Loucy (cell line): ENCODE data around the gene CCDC93.

ENCODE experiments used
- H2AFZ ChIP-seq: fragments of 200-600 bp; sonication (generic); 2 replicates; pipeline ENCODE4 v1.6.0; 2016; ENCODE audit warnings: antibody characterized with exemption, mild to moderate bottlenecking, low read length, moderate library complexity
- H3F3A ChIP-seq: fragments of 200-600 bp; 2 replicates; pipeline ENCODE4 v1.6.0; 2016; ENCODE audit warnings: antibody characterized with exemption, low read depth, mild to moderate bottlenecking
- H3K27me3 ChIP-seq: fragments of 200-600 bp; sonication (generic); 2 replicates; pipeline ENCODE4 v1.6.1; 2014; ENCODE audit warnings: low read length, mild to moderate bottlenecking; ENCODE audit not compliant: insufficient read depth, poor library complexity, severe bottlenecking
- H3K36me3 ChIP-seq: fragments of 200-600 bp; sonication (generic); 2 replicates; pipeline ENCODE4 v1.6.1; 2016; ENCODE audit warnings: low read length; ENCODE audit not compliant: insufficient read depth
- H3K4me1 ChIP-seq: fragments of 200-600 bp; sonication (generic); 2 replicates; pipeline ENCODE4 v1.5.1; 2014; ENCODE audit warnings: low read length, mild to moderate bottlenecking; ENCODE audit not compliant: insufficient read depth, poor library complexity, severe bottlenecking
- H3K4me2 ChIP-seq: fragments of 200-600 bp; sonication (generic); 2 replicates; pipeline ENCODE4 v1.6.0; 2014; ENCODE audit warnings: antibody characterized with exemption, low read length, low read depth, mild to moderate bottlenecking; ENCODE audit not compliant: poor library complexity, severe bottlenecking
- H3K4me3 ChIP-seq: fragments of 200-600 bp; sonication (generic); 2 replicates; pipeline ENCODE4 v1.5.1; 2014; ENCODE audit warnings: low read length, mild to moderate bottlenecking, mixed read lengths; ENCODE audit not compliant: poor library complexity, severe bottlenecking
- H3K79me2 ChIP-seq: fragments of 200-600 bp; sonication (generic); 2 replicates; pipeline ENCODE4 v1.6.1; 2014; ENCODE audit warnings: low read length; ENCODE audit not compliant: insufficient read depth
- H3K9ac ChIP-seq: fragments of 200-600 bp; sonication (generic); 2 replicates; pipeline ENCODE4 v1.6.0; 2014; ENCODE audit warnings: mild to moderate bottlenecking, low read depth, low read length, moderate library complexity; ENCODE audit not compliant: poor library complexity, severe bottlenecking
- H3K9me2 ChIP-seq: fragments of 200-600 bp; sonication (generic); replicated peaks from 2 replicates; pipeline ENCODE4 v1.6.1; 2016; ENCODE audit warnings: low read depth, low read length, mixed read lengths
- H3K9me3 ChIP-seq: fragments of 200-600 bp; sonication (generic); 2 replicates; pipeline ENCODE4 v1.6.1; 2014; ENCODE audit warnings: mild to moderate bottlenecking, antibody characterized with exemption, low read length, low read depth; ENCODE audit not compliant: insufficient read depth
- H4K20me1 ChIP-seq: fragments of 200-600 bp; sonication (generic); 2 replicates; pipeline ENCODE4 v1.6.0; 2014; ENCODE audit warnings: antibody characterized with exemption, low read length, mild to moderate bottlenecking; ENCODE audit not compliant: insufficient read depth, poor library complexity, severe bottlenecking
- EZH2phosphoT487 ChIP-seq: fragments of 200-600 bp; IDR thresholded peaks from 2 replicates; pipeline ENCODE4 v1.6.1; 2018; ENCODE audit warnings: antibody characterized with exemption, mild to moderate bottlenecking, moderate library complexity, borderline replicate concordance
- TF ChIP-seq, protein P1 (sequence below): fragments of 200-600 bp; sonication (generic); conservative IDR thresholded peaks from 2 replicates; pipeline ENCODE4 v1.5.1; 2014; ENCODE audit warnings: mild to moderate bottlenecking, antibody characterized with exemption, low read length

The CCDC93 gene

DNA sequence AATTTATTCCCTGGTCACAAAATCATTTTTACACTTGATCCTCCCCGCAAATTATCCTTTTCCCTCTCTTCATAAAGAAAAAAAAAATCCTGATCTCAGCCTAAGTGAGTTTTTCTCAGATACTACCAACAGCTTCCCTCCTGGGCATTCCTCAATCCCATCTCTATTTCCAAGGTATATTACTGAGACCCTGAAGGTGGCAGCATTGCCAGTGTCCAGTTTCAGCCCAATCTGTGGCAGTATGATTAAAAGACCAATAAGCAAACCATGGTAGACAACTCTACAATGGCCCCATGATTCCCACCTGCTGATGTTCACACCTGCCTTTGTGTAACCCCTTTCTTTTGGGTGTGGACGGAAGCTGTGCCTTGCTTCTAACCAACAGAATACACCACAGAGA, 45.1 kb downstream of the CCDC93 start:
- peaks cover 81% of the 10 kb centered on the region for H3K36me3 ChIP-seq

DNA sequence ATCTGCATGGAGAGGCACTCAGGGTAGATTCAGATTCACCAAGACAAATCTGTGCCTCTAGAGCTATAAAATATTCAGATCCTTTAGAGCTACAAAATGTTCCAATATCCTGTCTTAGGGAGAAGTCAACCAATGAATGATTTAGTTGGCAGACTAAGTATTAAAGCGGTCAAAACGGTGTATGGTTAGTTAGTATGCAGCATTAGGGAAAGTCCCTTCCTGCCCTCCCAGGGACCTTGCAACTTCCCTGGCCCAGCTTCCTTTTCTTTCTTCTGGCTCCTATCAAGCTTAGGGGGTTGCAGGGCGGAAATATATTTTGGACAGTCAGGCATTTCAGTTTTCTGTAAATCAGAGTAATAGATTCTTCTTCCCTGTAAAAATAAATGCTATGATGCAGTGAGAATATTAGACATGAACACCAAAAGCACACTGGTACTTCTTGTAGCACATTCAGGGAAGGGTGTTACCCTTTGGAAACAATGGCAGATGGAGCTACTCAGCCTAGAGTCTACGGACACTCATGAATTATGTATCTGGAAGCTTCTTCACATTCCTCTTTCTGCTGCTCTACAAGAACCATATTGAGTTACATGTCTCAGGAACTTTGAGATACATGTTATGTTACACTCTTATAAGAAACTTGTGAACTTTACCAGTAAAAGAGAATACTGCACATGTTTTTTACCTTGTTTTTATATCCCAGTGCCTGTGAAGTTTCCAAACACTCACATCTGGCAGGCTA, 45.7 kb downstream of the CCDC93 start:
- Histone ChIP-seq H3F3A (no peaks in the 10 kb centered on the region), H4K20me1 (no peaks in the 10 kb centered on the region), H3K4me1 (no peaks in the 10 kb centered on the region), H3K9ac (no peak overlapping the region), H3K9me2 (no peaks in the 10 kb centered on the region), H3K4me3 (no peak overlapping the region), H3K79me2 (no peaks in the 10 kb centered on the region), H3K36me3 (peaks cover 76% of the 10 kb centered on the region), H2AFZ (no peak overlapping the region), H3K9me3 (no peaks in the 10 kb centered on the region), H3K4me2 (no peak overlapping the region), H3K27me3 (no peaks in the 10 kb centered on the region)
- TF ChIP-seq, protein P1, sequence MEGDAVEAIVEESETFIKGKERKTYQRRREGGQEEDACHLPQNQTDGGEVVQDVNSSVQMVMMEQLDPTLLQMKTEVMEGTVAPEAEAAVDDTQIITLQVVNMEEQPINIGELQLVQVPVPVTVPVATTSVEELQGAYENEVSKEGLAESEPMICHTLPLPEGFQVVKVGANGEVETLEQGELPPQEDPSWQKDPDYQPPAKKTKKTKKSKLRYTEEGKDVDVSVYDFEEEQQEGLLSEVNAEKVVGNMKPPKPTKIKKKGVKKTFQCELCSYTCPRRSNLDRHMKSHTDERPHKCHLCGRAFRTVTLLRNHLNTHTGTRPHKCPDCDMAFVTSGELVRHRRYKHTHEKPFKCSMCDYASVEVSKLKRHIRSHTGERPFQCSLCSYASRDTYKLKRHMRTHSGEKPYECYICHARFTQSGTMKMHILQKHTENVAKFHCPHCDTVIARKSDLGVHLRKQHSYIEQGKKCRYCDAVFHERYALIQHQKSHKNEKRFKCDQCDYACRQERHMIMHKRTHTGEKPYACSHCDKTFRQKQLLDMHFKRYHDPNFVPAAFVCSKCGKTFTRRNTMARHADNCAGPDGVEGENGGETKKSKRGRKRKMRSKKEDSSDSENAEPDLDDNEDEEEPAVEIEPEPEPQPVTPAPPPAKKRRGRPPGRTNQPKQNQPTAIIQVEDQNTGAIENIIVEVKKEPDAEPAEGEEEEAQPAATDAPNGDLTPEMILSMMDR, result no peak
- no peak for TF ChIP-seq EZH2phosphoT487

More for the DNA sequence above, 45.1 kb downstream of the CCDC93 start:
- no peaks in the 10 kb centered on the region for H3K9me3 ChIP-seq
- H3K4me3 ChIP-seq, result no peak overlapping the region
- no peak overlapping the region for H3K9ac ChIP-seq
- H2AFZ ChIP-seq, result no peak overlapping the region
- H3K4me2 ChIP-seq, result no peak overlapping the region
- H3K9me2 ChIP-seq, result no peaks in the 10 kb centered on the region
- no peak for TF ChIP-seq EZH2phosphoT487
- TF ChIP-seq, protein P1, result no peak
- H3K4me1 ChIP-seq, result no peaks in the 10 kb centered on the region
- no peaks in the 10 kb centered on the region for H3K27me3 ChIP-seq
- no peaks in the 10 kb centered on the region for H4K20me1 ChIP-seq
- H3K79me2 ChIP-seq, result no peaks in the 10 kb centered on the region
- no peaks in the 10 kb centered on the region for H3F3A ChIP-seq

DNA sequence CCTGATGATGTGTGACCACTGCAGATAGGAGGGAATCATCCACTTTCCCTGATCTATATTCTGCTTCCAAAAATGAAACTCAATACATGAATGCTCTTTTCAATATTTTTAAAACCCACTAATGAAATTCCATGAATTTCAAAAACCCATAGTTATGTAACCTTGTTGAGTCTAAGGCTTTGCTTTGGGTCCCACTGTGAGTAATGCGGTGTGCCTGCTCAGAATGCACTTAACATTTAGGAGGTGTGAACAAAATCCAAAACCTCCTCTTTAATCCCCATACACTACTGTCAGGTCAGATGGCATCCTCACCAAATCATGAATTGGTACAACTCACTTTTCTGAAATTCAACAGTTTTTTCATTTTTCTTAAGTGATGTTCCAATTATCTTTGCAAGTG, 50.4 kb downstream of the CCDC93 start:
- Histone ChIP-seq H3K4me3 (no peak overlapping the region), H3F3A (no peaks in the 10 kb centered on the region), H3K36me3 (peaks cover 66% of the 10 kb centered on the region; the same call in 1 of the 2 replicates), H4K20me1 (no peaks in the 10 kb centered on the region), H3K27me3 (no peaks in the 10 kb centered on the region), H3K79me2 (no peaks in the 10 kb centered on the region), H2AFZ (no peak overlapping the region), H3K4me2 (no peak overlapping the region), H3K9me2 (no peaks in the 10 kb centered on the region), H3K9ac (no peak overlapping the region), H3K4me1 (no peaks in the 10 kb centered on the region), H3K9me3 (no peaks in the 10 kb centered on the region)
- TF ChIP-seq, protein P1, result no peak
- TF ChIP-seq EZH2phosphoT487, result no peak
